Uterus (tissue), 4 donors: ENCODE results near the gene FAM163B. TPM values are rescaled to one million over a fixed set of nuclear protein-coding genes. Genes with fewer than 3 reads are reported as not detected.

Source experiments
- DNase-seq, 2 donors: peaks; one replicate each; pipeline ENCODE4 v3.0.0-alpha.2; 2019 to 2020
- H3K27ac ChIP-seq, 2 donors: fragments of 200-600 bp; sonication (generic); 1 replicate in 1 of 2; 2 replicates in 1 of 2; pipeline ENCODE4 v1.5.1; 2016 to 2018
- H3K27me3 ChIP-seq, 2 donors: fragments of 200-600 bp; sonication (generic); one replicate each; pipeline ENCODE4 v1.5.1; 2018 to 2019; ENCODE audit warnings: control low read depth in 1 of 2
- H3K36me3 ChIP-seq, 2 donors: fragments of 200-600 bp; sonication (generic); one replicate each; pipeline ENCODE4 v1.5.1; 2019; ENCODE audit warnings: control low read depth in 1 of 2
- H3K4me1 ChIP-seq, 2 donors: fragments of 200-600 bp; sonication (generic); one replicate each; pipeline ENCODE4 v1.5.1; 2018 to 2019; ENCODE audit warnings: control low read depth in 1 of 2
- H3K4me3 ChIP-seq, 2 donors: fragments of 200-600 bp; sonication (generic); 1 replicate in 1 of 2; 2 replicates in 1 of 2; pipeline ENCODE4 v1.5.1; 2018 to 2019; ENCODE audit warnings: mild to moderate bottlenecking in 1 of 2
- H3K9me3 ChIP-seq, 2 donors: fragments of 200-600 bp; sonication (generic); one replicate each; pipeline ENCODE4 v1.5.1; 2019; ENCODE audit warnings: control low read depth in 1 of 2
- CTCF ChIP-seq, 4 experiments: fragments of 200-600 bp in 2 of 4; fragments of 450-650 bp in 2 of 4; sonication (generic) in 2 of 4; IDR thresholded peaks; one replicate each; pipeline ENCODE4 v1.5.1; 2016 to 2019; ENCODE audit warnings: antibody characterized with exemption in 4 of 4, mild to moderate bottlenecking in 2 of 4, moderate library complexity in 1 of 4
- POLR2A ChIP-seq, 2 donors: fragments of 450-650 bp; IDR thresholded peaks; one replicate each; pipeline ENCODE4 v1.6.1; 2016; ENCODE audit warnings: antibody characterized with exemption in 2 of 2, mild to moderate bottlenecking in 1 of 2, moderate library complexity in 1 of 2
- intact Hi-C: fragments of 100-400 bp; cut with DNase I; formaldehyde crosslinking; loops from one replicate; pipeline ENCODE4 v1.15.1; 2023; ENCODE audit warnings: low total_unique reads
- total RNA-seq, 4 donors: library from RNA; depleted of rRNA in 3 of 4; stranded (reverse); fragments of >200 nt in 3 of 4; gene quantifications; one replicate each; pipeline versions ENCODE4 v1.1.0 to v1.2.4, GENCODE V29; 2014 to 2023
- donor health status: DM: yes; HTN: yes; CAD: no.

Gene FAM163B
- total RNA-seq, 4 donors from 2014 or later = not detected

- no peaks in the 10 kb centered on the region for H3K36me3 ChIP-seq
- H3K27ac ChIP-seq = no peak overlapping the region
- no peaks in the 10 kb centered on the region for H3K9me3 ChIP-seq
- H3K4me1 ChIP-seq = peaks cover 0 to 25% of the 10 kb centered on the region in 2 donors
- intact Hi-C loops = no loop called here
- no peak for TF ChIP-seq POLR2A (IDR thresholded peaks at IDR 0.05)
- no peak for TF ChIP-seq CTCF (IDR thresholded peaks at IDR 0.05)
- no peak overlapping the region for H3K4me3 ChIP-seq
- no peak for DNase-seq
- H3K27me3 ChIP-seq = no peaks in the 10 kb centered on the region
Observed at GRCh38 chr9:133531293-133531692, 77.9 kb downstream of the FAM163B start.

GRCh38 chr9:133529874-133530273 is 79.3 kb downstream of the FAM163B start:
- Histone ChIP-seq H3K27ac (no peak overlapping the region), H3K4me1 (peaks cover 0 to 22% of the 10 kb centered on the region in 2 donors), H3K4me3 (no peak overlapping the region), H3K27me3 (no peaks in the 10 kb centered on the region), H3K36me3 (no peaks in the 10 kb centered on the region), H3K9me3 (no peaks in the 10 kb centered on the region)
- TF ChIP-seq POLR2A (IDR thresholded peaks at IDR 0.05) = no peak
- TF ChIP-seq CTCF (IDR thresholded peaks at IDR 0.05) = no peak
- intact Hi-C loops = no loop called here
- no peak for DNase-seq

GRCh38 chr9:133529457-133529856 is 79.7 kb downstream of the FAM163B start:
- TF ChIP-seq CTCF (IDR thresholded peaks at IDR 0.05) (no peak), POLR2A (IDR thresholded peaks at IDR 0.05) (no peak)
- Histone ChIP-seq H3K4me1 (peaks cover 0 to 19% of the 10 kb centered on the region in 2 donors), H3K9me3 (no peaks in the 10 kb centered on the region), H3K4me3 (no peak overlapping the region), H3K27ac (no peak overlapping the region), H3K27me3 (no peaks in the 10 kb centered on the region), H3K36me3 (no peaks in the 10 kb centered on the region)
- DNase-seq = no peak
- intact Hi-C loops = no loop called here

DNA sequence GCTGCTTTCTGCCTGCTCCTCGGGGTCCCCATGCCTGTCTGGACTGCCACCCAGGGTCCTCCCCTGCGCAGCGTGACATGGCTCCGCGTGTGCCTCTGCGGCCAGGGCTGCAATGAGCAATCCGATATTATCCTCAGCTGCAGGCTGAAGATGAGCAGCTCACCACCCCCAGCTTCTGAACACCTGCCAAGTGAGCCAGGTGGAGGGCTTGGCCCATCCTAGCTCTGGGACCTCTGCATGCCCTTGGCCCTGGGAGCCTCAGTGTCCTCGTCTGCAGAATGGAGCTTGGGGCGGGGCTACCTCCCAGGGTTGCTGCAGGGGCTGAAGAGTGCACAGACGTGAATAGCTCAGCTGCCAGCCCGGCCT is 80.3 kb downstream of the FAM163B start:
- Histone ChIP-seq H3K9me3 (no peaks in the 10 kb centered on the region), H3K36me3 (no peaks in the 10 kb centered on the region), H3K4me1 (peaks cover 0 to 13% of the 10 kb centered on the region in 2 donors), H3K27me3 (no peaks in the 10 kb centered on the region), H3K4me3 (no peak overlapping the region), H3K27ac (no peak overlapping the region)
- intact Hi-C loops = no loop called here
- TF ChIP-seq POLR2A (IDR thresholded peaks at IDR 0.05) (no peak), CTCF (IDR thresholded peaks at IDR 0.05) (no peak)
- no peak for DNase-seq

GRCh38 chr9:133528001-133528875 is 81.0 kb downstream of the FAM163B start:
- no peak overlapping the region for H3K27ac ChIP-seq
- no peak for DNase-seq
- TF ChIP-seq POLR2A (IDR thresholded peaks at IDR 0.05) = no peak
- TF ChIP-seq CTCF (IDR thresholded peaks at IDR 0.05) = no peak
- H3K27me3 ChIP-seq = no peaks in the 10 kb centered on the region
- intact Hi-C loops = no loop called here
- H3K4me3 ChIP-seq = no peak overlapping the region
- peaks cover 0 to 9% of the 10 kb centered on the region in 2 donors for H3K4me1 ChIP-seq
- H3K9me3 ChIP-seq = no peaks in the 10 kb centered on the region
- no peaks in the 10 kb centered on the region for H3K36me3 ChIP-seq
